Neural crest cell (in vitro differentiated cells): ENCODE data around the gene GLIS1. TPM values are rescaled to one million over a fixed set of nuclear protein-coding genes. Genes with fewer than 3 reads are reported as not detected.

Experiments used
- DNase-seq: peaks from one replicate; pipeline ENCODE4 v3.0.0; 2021; ENCODE audit warnings: low read depth, mixed read lengths, low spot score
- H3K27ac Mint-ChIP-seq: one replicate; pipeline ENCODE4 v1.8.0; 2021; ENCODE audit warnings: mild to moderate bottlenecking, mixed read lengths; ENCODE audit not compliant: unreplicated experiment
- H3K27me3 Mint-ChIP-seq: 2 replicates; pipeline ENCODE4 v1.8.0; 2021; ENCODE audit warnings: low read depth, mild to moderate bottlenecking, mixed read lengths
- H3K36me3 Mint-ChIP-seq: 2 replicates; pipeline ENCODE4 v1.8.0; 2021; ENCODE audit warnings: low read depth, mild to moderate bottlenecking, mixed read lengths
- H3K4me1 Mint-ChIP-seq: 2 replicates; pipeline ENCODE4 v1.8.0; 2021; ENCODE audit warnings: mixed read lengths
- H3K4me3 Mint-ChIP-seq: one replicate; pipeline ENCODE4 v1.8.0; 2021; ENCODE audit warnings: mild to moderate bottlenecking, mixed read lengths
- H3K9me3 Mint-ChIP-seq: 2 replicates; pipeline ENCODE4 v1.8.0; 2021; ENCODE audit warnings: mixed read lengths
- CTCF ChIP-seq: fragments of 200-600 bp; sonication (generic); conservative IDR thresholded peaks from 2 replicates; pipeline ENCODE4 v1.5.0; 2021; ENCODE audit warnings: antibody characterized with exemption, mild to moderate bottlenecking
- total RNA-seq: library from RNA; stranded (reverse); gene quantifications from 2 replicates; pipeline ENCODE4 v1.2.1, GENCODE V29; 2021

The GLIS1 gene
- total RNA-seq, 1 donor from 2014 or later = not detected

DNA sequence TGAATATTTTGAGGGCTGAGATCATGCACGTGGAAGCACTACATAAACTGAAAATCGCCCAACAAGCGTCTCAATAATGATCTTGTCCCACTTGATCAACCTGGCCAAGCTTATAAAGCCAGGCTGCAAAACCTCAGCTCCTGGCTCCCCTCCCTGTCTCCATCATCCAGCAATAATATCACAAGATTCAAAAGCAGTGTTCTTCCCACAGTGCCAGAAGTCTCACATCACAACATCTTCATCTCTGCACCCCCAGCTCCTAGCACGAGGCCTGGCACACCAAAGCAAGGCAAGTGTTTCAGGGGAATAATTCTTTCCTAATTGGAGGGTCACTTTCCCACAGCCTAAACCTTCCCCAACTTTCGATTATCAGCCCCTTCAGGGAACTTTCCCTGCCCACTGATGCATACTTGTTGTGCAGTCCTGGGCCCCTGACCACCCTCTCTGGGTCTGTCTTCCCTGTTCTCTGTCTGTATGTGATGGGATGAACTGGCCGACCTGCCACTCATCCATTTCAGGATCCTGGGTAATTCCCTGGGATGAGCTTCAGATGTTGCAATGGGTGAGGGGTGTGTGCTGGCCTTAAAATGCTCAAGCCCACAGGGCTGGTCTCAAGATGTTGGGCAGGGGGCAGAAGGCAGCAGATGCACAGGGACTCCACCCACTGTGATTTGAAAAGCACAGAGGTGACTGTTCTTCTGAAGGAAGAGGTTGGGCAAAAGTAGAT lies 150.7 kb downstream of the GLIS1 start:
- no peak overlapping the region for H3K27ac Mint-ChIP-seq
- no peaks in the 10 kb centered on the region for H3K36me3 Mint-ChIP-seq

GRCh38 chr1:53587252-53587988 lies 151.5 kb downstream of the GLIS1 start:
- TF ChIP-seq CTCF = no peak
- DNase-seq = no peak

More for the DNA sequence above, 150.7 kb downstream of the GLIS1 start:
- H3K9me3 Mint-ChIP-seq = no peaks in the 10 kb centered on the region
- H3K4me1 Mint-ChIP-seq = peaks cover 8% of the 10 kb centered on the region
- TF ChIP-seq CTCF = no peak
- DNase-seq = no peak
- no peak overlapping the region for H3K4me3 Mint-ChIP-seq
- no peaks in the 10 kb centered on the region for H3K27me3 Mint-ChIP-seq

GRCh38 chr1:53586765-53587164 lies 152.2 kb downstream of the GLIS1 start:
- no peak for DNase-seq
- H3K4me3 Mint-ChIP-seq = no peak overlapping the region
- peaks cover 8% of the 10 kb centered on the region for H3K4me1 Mint-ChIP-seq
- H3K27ac Mint-ChIP-seq = peak overlapping the region; percentile 44
- no peaks in the 10 kb centered on the region for H3K27me3 Mint-ChIP-seq
- H3K9me3 Mint-ChIP-seq = no peaks in the 10 kb centered on the region
- TF ChIP-seq CTCF = no peak
- no peaks in the 10 kb centered on the region for H3K36me3 Mint-ChIP-seq

More at GRCh38 chr1:53587252-53587988, 151.5 kb downstream of the GLIS1 start:
- no peaks in the 10 kb centered on the region for H3K27me3 Mint-ChIP-seq
- H3K36me3 Mint-ChIP-seq = no peaks in the 10 kb centered on the region
- H3K4me3 Mint-ChIP-seq = no peak overlapping the region
- no peak overlapping the region for H3K27ac Mint-ChIP-seq
- H3K9me3 Mint-ChIP-seq = no peaks in the 10 kb centered on the region
- H3K4me1 Mint-ChIP-seq = peaks cover 8% of the 10 kb centered on the region

GRCh38 chr1:53585565-53585964 lies 153.4 kb downstream of the GLIS1 start:
- peaks cover 6% of the 10 kb centered on the region for H3K4me1 Mint-ChIP-seq
- no peaks in the 10 kb centered on the region for H3K9me3 Mint-ChIP-seq
- no peak overlapping the region for H3K4me3 Mint-ChIP-seq
- no peaks in the 10 kb centered on the region for H3K27me3 Mint-ChIP-seq
- DNase-seq = no peak
- TF ChIP-seq CTCF = no peak
- no peaks in the 10 kb centered on the region for H3K36me3 Mint-ChIP-seq
- H3K27ac Mint-ChIP-seq = no peak overlapping the region

- no peak overlapping the region for H3K27ac Mint-ChIP-seq
- H3K9me3 Mint-ChIP-seq = no peaks in the 10 kb centered on the region
- no peaks in the 10 kb centered on the region for H3K27me3 Mint-ChIP-seq
- DNase-seq = no peak
- peaks cover 3% of the 10 kb centered on the region for H3K4me1 Mint-ChIP-seq
- H3K36me3 Mint-ChIP-seq = no peaks in the 10 kb centered on the region
- no peak overlapping the region for H3K4me3 Mint-ChIP-seq
- no peak for TF ChIP-seq CTCF
Observed at GRCh38 chr1:53585129-53585528, 153.8 kb downstream of the GLIS1 start.
